ENCODE data around the gene TLX1.

The TLX1 gene

DNA sequence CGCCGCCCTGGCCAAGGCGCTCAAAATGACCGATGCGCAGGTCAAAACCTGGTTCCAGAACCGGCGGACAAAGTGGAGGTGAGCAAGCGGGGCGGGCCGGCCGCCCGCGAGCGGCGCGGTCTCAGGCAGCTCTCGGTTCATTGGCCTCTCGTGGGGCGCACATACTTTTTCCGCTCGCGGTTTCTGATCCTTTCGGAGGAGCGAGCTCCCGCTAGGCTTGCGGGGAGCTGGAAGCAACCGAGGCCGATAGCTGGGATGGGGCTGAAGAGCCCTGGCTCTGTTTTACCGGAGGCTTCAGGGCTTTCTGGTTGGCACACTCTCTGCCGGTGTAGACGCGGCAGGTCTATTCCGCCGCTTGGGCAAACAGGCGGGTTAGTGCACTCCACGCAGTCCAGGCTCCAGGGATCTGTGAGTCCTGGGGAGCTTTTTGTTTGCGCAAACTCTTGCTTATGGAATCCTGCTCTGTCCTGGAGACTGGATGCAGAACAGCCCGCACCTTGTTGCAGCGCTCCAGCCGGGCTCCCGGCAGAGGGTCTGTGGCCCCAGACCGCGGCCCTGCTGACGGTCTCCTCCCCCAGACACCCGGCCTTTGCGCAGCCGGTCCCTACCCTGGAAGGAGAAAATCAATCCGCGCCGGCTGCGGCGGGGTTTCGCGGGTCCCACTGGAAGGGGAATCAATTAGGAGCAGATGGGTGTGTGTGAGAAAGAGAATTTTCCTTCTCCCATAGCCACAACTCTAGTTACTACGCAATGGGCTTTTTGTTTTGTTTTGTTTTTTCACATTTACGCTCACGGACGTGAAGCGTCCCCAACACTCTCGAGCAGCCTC, 3.4 kb downstream of the TLX1 start:
- DNase-seq (ENCODE audit: low spot score), result no peak

DNA sequence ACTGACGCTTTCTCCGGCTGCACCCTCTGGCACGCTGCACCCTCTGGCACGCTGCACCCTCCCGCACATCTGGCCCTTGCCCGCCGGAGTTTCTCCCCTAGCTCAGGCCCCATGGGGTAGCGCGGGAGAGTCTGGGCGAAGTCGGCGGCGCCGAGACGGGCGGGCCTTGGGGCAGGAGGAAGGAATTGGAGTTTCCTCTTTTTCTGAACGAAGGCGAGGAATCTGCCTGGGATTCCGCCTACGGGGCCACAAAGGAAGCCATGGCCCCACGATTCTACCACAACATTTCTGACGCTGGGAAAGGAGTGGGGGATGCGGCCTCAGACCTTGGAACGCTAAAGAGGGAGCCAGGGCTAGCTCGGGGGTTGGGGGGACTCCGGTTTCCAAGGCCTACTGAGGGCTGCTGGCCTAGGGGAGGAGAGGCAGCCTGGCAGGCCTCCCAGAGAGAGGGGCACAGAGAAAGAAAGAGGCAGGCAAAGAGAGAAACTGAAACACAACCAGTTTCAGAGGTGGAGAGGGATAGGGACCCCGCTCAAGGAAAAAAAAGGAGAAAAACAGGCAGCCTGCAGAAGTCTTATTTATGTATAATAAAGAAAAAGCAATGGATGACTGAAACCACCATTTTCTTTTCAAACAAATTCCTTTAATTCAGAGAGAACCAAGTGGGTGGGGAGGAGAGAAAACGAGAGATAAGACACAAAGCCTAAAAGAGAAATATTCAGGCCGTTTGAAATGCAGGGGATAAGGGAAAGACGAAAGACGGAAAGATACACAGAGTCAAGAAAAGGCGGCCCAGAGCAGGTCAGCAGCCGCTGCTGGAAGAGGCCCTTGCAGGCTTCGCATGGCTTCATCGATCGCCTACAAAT, 4.3 kb downstream of the TLX1 start:
- no peak for DNase-seq (ENCODE audit: low spot score)

DNA sequence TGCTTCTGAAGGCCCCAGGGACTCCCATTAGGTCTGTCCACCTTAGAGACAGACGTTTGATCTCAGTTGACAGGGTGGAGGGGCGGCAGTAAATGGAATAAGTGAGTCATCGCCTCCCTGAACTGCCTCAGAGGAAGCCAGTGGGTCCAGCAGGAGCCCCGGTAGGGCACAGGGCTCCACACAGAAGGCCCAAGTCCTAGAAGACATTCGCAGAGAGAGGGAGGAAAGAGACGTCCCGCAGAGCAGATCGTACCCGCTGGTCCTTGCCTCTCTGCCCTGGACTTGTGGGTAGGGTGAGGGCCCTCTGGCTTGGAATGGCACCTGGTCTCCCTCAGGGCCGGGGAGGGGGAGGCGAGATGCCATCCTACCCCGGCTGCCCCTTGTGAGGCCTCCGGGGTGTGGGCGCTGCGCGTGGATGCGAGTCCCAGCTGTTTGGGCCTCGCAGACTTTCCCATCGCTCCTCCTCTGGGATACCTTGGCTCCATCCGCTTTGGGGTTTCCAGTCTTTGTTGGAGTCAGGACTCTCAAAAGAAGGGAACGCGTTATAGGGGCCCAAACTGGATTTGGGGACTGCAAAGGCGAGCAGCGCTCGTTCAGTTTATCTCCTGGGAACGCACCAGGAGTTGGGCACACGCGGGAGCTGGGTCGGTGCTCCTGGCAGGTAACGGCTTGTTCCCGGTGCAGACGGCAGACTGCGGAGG, 5.1 kb downstream of the TLX1 start:
- DNase-seq (ENCODE audit: low spot score), result no peak

DNA sequence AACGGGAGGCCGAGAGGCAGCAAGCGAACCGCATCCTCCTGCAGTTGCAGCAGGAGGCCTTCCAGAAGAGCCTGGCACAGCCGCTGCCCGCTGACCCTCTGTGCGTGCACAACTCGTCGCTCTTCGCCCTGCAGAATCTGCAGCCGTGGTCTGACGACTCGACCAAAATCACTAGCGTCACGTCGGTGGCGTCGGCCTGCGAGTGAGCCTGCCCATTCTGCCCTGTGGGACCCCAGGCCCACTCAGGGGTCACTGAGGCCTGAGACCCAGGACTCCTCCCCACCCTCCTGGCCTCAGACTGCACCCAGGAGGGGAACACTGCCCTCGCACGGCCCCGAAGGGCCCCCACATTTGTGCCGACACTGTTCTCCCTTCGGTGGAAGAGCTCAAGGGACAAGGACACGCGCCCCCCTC, 5.6 kb downstream of the TLX1 start:
- DNase-seq (ENCODE audit: low spot score), result no peak

DNA sequence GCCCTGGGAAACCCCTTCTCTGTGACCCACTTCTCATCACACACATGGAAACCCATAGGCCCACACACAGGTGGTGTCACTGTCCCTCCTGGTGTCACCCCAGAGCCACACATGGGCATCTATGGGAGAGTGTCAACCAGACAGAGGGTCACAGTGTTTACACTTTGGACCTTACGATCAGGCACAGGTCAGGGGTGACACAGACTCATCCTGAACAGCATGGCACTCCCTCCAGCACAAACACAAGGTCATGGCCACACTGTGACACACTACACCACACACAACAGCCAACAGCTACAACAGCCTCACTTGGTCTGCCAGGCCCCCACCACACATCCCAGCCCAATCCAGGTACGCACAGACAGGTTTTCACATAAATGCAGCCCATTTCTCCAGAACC, 6.2 kb downstream of the TLX1 start:
- DNase-seq (ENCODE audit: low spot score), result no peak

DNA sequence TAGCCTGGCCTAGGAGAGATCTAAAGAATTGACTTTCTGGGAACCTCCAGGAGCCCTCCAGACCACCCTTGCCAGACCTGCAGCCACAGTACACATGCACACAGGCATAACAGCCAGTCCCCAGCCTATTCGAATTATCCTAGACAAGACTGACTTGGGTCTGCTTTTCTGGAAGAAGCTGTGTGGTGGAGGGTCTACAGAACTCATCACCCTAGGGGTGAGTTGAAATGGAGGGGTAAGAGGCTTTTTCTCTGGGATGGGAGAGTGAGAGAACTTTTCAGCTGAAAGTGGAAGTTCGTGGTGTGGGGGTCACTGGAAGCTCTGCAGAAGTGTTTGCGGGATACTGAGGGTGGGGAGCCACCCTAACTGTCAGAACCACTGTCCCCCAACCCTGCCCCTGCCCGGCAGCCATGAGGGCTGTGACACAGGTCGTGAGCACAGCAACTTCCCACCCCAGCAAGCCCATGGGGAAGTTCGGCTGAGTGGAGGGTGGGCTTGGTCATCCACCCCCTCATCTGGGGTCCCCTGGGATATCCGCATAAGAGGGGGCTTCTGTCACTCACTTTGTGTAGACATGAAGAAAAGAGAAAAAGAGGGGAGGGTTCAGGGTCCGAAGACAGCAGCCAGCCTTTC, 7.8 kb downstream of the TLX1 start:
- no peak for DNase-seq (ENCODE audit: low spot score)

DNA sequence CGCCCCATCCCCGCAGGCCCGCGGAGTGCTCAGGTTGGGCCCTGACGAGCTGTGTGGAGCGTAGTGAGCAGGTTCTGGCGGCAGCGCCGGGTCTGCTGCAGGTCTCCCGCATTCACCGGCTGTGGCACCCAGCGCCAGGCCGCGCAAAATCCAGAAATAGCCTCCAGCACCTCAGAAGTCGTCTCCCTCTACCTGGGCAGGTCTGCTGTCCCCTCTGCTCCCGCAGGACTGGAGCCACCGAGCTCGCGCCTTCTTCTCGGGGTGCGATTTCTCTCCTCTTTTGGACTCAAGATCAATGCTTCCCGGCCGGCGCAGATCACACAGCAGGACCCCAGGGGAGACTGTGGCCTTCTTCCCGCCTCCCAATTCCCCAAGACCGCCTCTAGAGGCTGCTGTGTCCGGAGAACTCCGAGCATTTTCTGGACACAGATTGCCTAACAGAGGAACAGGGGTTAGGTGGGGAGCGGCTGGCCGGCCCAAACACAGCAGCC, 8.4 kb downstream of the TLX1 start:
- DNase-seq (ENCODE audit: low spot score), result no peak

DNA sequence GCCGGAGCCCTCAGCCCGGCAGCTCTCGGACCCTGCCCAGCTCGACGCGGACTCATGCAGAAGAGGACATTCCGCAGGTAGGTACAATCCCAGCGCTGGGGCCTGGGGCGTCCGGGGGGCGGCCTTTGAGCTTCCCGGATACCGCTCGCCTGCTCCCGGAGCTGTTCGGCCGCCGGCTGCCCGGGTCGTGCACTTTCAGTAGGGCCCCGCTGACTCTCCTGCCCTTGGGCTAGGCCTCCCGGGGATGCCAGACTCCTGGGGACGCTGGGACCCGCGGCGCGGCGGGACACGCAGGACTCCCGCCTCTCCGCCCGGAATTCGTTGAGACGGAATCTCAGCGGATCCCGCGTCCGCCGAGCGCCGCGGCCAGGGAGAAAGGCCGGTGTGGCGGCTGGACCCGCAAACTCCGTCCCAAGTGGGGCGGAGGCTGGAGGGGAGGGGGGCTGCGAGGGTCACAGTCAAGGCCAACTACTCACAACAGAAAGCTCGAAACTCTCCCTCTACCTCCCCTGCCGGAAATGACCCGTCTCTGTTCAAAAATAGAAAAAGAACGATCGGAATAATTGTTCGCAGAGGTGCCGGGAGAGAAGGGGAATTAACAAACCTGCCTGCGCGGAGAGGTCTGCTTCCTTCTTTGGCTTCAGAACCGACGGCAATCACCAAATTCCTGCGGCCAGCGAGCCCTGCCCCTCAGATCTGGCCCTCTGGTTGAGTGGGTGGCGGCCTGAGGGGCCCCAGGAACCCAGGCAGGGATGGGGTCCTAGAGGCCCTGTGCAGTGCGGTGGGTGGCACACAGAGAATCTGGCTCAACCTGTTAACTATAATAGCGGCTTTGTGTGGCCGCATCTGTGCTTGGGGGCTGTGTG, 9.2 kb downstream of the TLX1 start:
- DNase-seq (ENCODE audit: low spot score), result peak; percentile 10

DNA sequence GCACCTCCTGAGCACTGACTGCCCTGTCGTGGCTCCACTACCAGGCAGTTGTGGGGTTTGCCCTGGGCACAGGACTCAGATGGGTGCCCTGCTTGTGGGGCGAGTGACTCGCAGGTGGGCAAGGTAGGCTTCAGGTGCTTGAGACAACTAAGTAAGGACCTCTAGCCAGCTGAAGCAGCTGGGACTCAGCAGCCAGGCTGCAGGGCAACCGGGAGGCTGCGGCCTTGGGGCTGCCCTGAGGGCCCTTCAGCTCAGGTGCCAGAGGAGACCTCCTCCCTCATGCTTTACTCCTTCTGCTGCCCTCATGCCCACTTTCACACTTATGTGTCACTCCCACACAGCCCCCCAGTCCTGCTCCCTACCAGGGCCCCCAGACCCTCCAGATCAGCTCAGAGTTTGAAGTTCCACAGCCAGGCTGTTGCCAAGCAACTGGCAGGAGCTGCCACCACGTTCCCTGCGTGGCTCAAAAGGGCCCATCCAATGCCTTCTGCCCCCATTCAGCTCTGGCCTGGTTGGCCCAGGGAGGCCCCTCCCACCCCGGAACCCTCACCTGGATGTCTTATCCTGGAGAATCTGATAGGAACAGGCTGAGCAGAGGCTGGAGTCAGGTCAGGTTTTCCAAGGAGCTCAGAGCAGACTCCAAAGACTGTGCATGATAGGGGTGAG, 10.0 kb downstream of the TLX1 start:
- DNase-seq (ENCODE audit: low spot score), result peak; percentile 8

DNA sequence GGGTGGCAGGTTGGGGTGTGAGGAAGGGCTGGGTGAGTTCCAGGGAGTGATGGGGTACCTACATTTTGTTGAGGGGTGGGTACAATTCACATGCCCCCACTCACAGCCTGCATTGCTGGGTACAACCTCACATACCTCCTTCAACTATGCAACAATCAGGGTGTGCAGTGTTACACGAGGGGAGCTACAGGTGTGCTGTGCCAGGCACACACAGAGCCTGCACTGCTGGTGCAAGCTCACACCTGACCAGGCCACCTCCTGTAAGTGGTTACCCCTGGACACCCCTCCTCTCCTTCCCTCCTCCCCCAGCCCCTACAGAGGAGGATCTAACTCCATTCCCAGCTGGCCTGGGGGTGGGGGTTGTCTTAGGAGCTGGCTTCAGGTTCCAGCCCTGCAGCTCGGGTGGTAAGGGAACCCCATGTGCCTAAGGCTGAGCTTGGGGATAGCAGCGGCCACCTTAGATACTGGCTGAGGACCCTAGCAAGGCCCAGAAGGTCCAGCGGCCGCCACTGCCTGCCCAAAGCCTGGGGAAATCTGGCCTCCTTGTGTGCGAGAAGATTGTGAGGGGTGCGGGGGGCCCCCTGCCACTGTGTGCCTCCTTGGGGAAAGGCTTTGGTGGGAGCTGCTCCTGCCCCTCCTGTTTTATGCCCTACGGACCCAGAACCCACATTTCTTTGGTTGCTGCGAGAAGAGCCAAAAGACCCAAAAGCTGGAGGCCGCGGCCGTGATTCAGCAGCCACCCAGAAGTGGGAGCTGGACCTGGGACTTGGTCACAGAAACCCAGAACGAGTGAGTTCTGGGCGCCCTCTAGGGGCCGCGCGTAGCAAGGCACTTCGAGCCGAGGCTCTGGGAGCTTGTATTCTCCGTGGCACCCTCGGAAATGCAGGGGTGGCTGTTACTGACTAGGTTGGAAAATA, 10.8 kb downstream of the TLX1 start:
- peak; percentile 92 for DNase-seq (ENCODE audit: low spot score)

DNA sequence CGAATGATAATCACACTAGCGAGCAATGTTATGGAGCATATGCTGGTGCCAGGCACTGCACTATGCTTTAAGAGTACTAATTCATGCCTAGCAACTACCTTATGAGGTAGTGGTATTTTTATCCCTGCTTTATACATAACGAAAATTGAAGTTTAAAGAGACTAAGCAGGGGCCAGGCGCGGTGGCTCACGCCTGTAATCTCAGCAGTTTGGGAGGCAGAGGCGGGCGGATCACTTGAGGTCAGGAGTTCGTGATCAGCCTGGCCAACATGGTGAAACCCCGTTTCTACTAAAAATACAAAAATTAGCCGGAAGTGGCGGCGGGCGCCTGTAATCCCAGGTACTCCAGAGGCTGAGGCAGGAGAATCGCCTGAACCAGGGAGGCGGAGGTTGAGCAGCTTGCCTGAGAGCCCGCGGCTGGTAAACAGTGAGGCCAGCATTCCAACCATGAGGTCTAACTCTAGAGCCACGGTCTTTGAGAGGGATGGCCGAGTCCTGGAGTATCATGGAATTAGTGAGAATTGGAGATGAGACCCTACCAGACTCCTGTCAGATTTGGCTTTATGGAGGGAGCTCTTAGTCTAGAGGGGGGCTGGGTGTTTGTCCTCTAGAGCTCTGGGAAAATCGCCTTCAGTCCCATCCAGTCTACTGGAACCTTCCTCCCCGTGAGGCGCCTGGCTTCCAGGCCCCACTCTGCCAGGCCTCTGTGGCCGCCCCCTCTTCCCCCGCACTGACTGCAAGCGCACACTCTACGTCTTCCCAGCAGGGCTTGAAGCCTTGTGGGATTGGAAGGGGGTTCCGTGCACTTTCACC, 11.6 kb downstream of the TLX1 start:
- DNase-seq (ENCODE audit: low spot score), result no peak

DNA sequence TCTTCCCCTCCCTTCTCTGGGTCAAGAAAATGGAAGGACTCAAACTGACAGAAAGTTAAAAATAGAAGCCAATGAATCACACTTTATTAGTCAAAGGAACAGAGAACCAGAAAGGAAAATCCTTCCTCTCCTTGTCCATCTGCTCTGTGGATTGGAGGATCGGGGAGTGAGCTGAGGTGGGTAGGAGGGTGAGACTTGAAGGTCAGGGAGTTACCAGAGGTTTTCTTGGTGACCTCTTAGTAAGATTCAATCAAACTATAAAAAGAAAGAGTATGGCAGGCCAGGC, 12.2 kb downstream of the TLX1 start:
- DNase-seq (ENCODE audit: low spot score), result no peak

DNA sequence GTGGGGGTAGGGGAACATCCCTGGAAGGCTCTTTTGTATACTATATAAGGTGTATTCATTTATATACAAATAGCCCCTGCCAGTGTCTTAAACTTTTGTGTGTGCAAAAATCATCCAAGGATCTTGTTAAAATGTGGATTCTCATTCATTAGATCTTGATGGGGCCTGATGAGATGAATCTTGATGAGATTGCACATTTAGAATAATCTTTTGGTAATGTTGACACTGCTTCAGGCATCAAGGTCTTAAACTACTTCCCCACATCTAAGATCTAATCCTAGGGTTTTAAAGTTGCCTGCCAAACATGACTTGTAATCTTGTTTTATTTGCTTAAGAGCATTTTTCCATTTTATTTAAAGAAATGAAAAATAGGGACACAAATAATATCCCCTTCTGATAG, 13.0 kb downstream of the TLX1 start:
- DNase-seq (ENCODE audit: low spot score), result no peak

DNA sequence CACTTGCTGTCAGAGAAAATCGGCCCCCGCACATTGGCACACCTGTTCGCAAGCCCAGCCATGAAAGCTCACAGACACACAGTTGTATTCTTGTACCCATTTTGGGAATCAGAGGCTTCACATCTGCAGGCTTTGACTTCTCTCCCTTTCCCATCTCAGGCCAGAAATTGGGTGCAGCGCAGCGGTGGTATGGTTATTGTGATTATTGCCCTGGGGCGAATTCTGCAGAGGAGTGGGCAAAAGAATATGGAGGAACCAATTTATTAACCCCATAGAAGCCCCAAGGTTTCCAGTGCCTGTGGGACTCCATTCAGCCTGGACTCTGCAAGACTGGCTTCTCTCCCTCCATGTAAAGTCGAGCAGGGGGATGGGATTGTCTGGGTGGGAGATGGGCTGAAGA, 14.0 kb downstream of the TLX1 start:
- no peak for DNase-seq (ENCODE audit: low spot score)

DNA sequence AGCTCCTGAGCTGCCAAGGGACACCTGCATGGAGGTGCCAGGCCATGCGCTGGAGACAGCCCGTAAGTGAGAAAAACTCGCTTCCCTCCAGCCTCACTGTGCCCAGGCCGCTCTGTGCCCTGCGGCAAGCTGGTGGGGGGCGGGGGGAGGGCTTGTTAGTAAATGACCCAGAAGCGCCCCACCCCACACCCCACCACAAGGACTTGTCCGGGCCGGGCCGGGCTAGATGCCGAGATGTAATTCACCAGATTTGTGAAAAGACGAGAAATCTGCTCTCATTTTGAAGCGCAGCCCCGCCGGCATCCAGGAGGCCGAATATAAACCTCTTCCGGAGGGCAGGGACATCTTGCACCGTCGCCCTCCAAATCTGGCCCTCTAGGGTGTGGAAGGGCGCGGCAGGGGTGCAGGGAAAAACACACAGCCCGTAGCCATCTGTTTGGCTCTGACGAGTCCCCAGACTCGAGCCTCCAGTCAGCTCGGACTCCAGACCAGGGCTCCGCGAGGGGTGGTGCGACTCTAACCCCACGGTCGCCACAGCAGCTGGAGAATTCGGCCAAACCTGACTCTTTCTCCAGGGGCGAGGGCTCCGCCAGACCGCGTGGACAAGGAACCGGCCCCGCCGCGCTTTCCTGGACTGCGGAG, 14.8 kb downstream of the TLX1 start:
- peak; percentile 17 for DNase-seq (ENCODE audit: low spot score)

DNA sequence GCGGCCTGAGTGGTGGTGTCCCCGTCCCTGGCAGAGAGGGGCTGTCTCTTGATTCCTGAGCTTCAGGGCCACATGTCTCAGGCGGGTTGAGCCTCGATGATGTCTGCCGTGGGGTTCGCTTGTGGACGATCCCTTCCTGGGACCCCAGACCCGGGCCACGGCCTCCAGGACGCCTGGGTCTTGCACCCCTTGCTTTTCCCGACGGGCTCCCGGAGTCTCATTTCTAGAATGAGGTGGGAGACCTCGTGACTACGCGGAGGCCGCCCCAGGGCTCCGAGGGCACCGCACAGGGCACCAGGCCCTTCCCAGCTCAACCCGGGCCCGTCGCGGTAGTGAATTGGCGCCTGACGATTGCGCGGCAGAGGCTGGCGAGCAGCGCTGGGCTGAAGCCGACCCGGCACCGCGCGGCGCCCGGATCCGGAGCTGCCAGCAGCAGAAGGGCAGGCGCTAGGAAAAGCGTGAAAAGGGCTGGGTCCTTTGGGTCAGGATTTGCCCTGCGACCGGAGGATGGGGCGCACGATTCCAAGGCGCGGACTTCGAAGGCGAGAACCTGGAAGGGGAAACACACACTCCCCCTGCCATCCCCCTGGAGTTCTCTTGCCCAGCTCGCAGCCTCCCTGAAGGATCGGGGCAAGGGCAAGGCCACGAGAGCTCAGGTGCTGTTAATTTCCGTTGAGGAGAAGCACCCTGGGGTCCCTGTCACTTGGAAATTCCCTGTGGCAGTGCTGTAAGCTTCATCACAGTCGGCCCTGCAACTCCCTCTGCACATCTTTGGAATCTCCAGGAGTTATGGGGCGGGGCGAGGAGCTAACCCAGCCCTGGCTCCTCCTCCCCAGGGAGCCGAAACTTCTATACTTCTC, 15.5 kb downstream of the TLX1 start:
- DNase-seq (ENCODE audit: low spot score), result peak; percentile 37

DNA sequence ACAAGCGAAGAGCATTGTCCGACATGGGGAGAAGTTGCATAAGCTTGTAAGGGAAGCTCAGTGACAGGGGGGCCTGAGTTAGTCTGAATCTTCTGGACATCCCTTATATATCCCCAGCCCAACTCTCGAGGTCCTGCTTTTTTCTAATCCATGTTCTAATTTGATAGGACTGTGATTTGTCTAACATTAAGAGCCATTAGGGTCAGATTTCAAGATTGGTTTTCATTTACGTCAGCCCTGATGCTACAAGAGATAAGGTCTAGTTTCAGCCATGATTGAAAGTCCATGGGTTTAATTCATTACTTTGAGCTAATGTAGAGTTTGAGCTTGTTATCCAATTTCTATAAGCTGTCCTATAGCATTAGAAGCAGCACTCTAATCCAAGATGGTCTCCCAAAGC, 20.3 kb downstream of the TLX1 start:
- DNase-seq (ENCODE audit: low spot score), result no peak
